Measurements from ENCODE around the gene NFIA. TPM values are rescaled to one million over a fixed set of nuclear protein-coding genes. Genes with fewer than 3 reads are reported as not detected.
A peak's percentile ranks its signal among the peaks of the same experiment; 100 is the strongest.

NFIA gene
- total RNA-seq, 1 experiment from 2014 or later: 65.4 TPM

- no peak overlapping the region for H3K4me3 ChIP-seq (ENCODE audit: low read depth, low read length, poor library complexity, severe bottlenecking)
Measured at GRCh38 chr1:61138921-61139774, 56.8 kb downstream of the NFIA start.

DNA sequence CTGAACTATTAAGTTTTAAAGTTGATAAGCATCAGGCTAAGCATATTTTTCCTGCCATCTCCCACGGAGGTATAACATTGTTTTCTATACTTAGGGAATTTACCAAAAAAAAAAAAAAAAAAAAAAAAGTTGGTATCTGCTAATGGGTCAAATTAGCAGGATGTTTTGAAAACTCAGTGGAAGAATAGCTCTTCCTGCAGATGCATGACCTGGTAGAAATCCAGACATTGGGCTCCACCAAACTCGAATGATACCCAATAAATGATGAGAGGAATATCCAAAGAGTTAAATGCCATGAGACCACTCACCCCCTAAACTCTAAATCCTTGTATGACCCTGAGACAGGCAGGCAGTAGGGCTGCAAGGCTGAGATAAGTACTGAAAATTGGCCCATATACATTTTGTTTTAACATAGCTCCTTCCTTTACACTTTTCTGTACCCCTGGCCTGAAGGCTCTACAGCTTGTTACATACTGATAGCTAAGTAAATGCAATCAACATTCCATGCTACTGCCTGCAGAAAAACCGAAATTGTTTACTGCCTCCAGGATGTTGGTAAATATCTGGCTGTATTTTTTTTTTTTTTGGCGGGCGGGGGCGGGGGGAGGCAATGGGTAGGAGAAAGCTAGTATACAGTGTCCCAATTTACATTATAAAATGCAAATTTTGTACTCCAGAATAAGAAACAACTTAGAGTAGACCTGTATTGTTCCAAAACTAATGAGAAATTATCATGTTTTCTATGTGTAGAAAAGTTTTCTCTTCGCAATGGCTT lies 57.6 kb downstream of the NFIA start:
- intact Hi-C loops (cut with micrococcal nuclease; ENCODE audit: unreplicated experiment): no loop called here
- Histone ChIP-seq H3K27ac (ENCODE audit: low read depth, low read length, poor library complexity, severe bottlenecking) (peak overlapping the region; percentile 72), H3K27me3 (replicated peaks; ENCODE audit: insufficient read depth, low read depth, low read length, poor library complexity) (no peaks in the 10 kb centered on the region), H3K4me1 (ENCODE audit: insufficient read depth, low read length, poor library complexity, severe bottlenecking) (peaks cover 79% of the 10 kb centered on the region), H3K4me3 (ENCODE audit: low read depth, low read length, poor library complexity, severe bottlenecking) (no peak overlapping the region), H3K9me3 (ENCODE audit: low read depth, low read length, poor library complexity, severe bottlenecking) (no peaks in the 10 kb centered on the region), H3K36me3 (ENCODE audit: insufficient read depth, low read length, poor library complexity, severe bottlenecking) (no peaks in the 10 kb centered on the region)
- CTCF ChIA-PET: interaction anchor here (0.6 kb wide), 1 partner anchor 666 kb away, joined by 10 read pairs; no protein-coding TSS in a partner anchor
- BruUV-seq (replicated peaks): no TSS peak
- TF ChIP-seq, protein P1, sequence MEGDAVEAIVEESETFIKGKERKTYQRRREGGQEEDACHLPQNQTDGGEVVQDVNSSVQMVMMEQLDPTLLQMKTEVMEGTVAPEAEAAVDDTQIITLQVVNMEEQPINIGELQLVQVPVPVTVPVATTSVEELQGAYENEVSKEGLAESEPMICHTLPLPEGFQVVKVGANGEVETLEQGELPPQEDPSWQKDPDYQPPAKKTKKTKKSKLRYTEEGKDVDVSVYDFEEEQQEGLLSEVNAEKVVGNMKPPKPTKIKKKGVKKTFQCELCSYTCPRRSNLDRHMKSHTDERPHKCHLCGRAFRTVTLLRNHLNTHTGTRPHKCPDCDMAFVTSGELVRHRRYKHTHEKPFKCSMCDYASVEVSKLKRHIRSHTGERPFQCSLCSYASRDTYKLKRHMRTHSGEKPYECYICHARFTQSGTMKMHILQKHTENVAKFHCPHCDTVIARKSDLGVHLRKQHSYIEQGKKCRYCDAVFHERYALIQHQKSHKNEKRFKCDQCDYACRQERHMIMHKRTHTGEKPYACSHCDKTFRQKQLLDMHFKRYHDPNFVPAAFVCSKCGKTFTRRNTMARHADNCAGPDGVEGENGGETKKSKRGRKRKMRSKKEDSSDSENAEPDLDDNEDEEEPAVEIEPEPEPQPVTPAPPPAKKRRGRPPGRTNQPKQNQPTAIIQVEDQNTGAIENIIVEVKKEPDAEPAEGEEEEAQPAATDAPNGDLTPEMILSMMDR (conservative IDR thresholded peaks at IDR 0.05; ENCODE audit: low read depth, low read length): no peak
- no peak for TF ChIP-seq EZH2 (IDR thresholded peaks at IDR 0.05; ENCODE audit: borderline replicate concordance, low read depth, low read length, poor library complexity, severe bottlenecking)
- POLR2A ChIA-PET (ENCODE audit: low non-redundant PET): interaction anchor here (0.6 to 1.0 kb wide), 3 partner anchors 21 to 1663 kb away, joined by 3 to 9 read pairs (median 6); no protein-coding TSS in a partner anchor
- no peak for DNase-seq (ENCODE audit: low spot score)

More at GRCh38 chr1:61138921-61139774, 56.8 kb downstream of the NFIA start:
- peak; percentile 96 for DNase-seq (ENCODE audit: low spot score)
- peak overlapping the region; percentile 72 for H3K27ac ChIP-seq (ENCODE audit: low read depth, low read length, poor library complexity, severe bottlenecking)
- intact Hi-C loops (cut with micrococcal nuclease; ENCODE audit: unreplicated experiment): no loop called here
- TF ChIP-seq, protein P1 (conservative IDR thresholded peaks at IDR 0.05; ENCODE audit: low read depth, low read length): no peak
- no peak for TF ChIP-seq EZH2 (IDR thresholded peaks at IDR 0.05; ENCODE audit: borderline replicate concordance, low read depth, low read length, poor library complexity, severe bottlenecking)
- no peaks in the 10 kb centered on the region for H3K27me3 ChIP-seq (replicated peaks; ENCODE audit: insufficient read depth, low read depth, low read length, poor library complexity)
- no peaks in the 10 kb centered on the region for H3K9me3 ChIP-seq (ENCODE audit: low read depth, low read length, poor library complexity, severe bottlenecking)
- no peaks in the 10 kb centered on the region for H3K36me3 ChIP-seq (ENCODE audit: insufficient read depth, low read length, poor library complexity, severe bottlenecking)
- H3K4me1 ChIP-seq (ENCODE audit: insufficient read depth, low read length, poor library complexity, severe bottlenecking): peaks cover 84% of the 10 kb centered on the region
- ChIA-PET POLR2A (ENCODE audit: low non-redundant PET) (interaction anchor here (0.6 to 1.0 kb wide), 2 partner anchors 20 to 102 kb away, joined by 3 read pairs; no protein-coding TSS in a partner anchor), CTCF (no interaction called here)
- BruUV-seq (replicated peaks): no TSS peak

DNA sequence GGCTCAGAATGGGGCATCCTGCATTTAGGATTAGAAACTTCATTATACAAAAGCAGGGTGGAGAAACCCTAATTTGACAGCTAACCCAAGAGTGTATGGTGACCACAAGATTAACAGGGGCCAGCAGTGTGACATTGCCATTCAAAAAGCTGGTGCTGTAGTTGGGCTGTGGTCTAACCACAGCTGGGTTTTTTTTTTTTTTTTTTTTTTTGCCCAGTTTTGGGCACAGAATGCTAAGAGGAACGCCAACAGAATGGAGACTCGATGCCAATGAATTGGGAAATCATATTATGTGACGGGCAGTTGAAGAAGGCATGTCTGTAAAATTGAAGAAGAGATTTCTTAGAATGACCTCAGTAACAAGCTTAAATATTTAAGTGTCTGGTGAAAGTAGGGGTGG lies 58.4 kb downstream of the NFIA start:
- no peak for DNase-seq (ENCODE audit: low spot score)
- no TSS peak for BruUV-seq (replicated peaks)
- intact Hi-C loops (cut with micrococcal nuclease; ENCODE audit: unreplicated experiment): no loop called here

More for the DNA sequence above, 58.4 kb downstream of the NFIA start:
- no peaks in the 10 kb centered on the region for H3K36me3 ChIP-seq (ENCODE audit: insufficient read depth, low read length, poor library complexity, severe bottlenecking)
- no peak overlapping the region for H3K4me3 ChIP-seq (ENCODE audit: low read depth, low read length, poor library complexity, severe bottlenecking)
- CTCF ChIA-PET: interaction anchor here (0.6 kb wide), 1 partner anchor 667 kb away, joined by 10 read pairs; no protein-coding TSS in a partner anchor
- H3K4me1 ChIP-seq (ENCODE audit: insufficient read depth, low read length, poor library complexity, severe bottlenecking): peaks cover 71% of the 10 kb centered on the region
- H3K9me3 ChIP-seq (ENCODE audit: low read depth, low read length, poor library complexity, severe bottlenecking): no peaks in the 10 kb centered on the region
- POLR2A ChIA-PET (ENCODE audit: low non-redundant PET): no interaction called here
- H3K27me3 ChIP-seq (replicated peaks; ENCODE audit: insufficient read depth, low read depth, low read length, poor library complexity): no peaks in the 10 kb centered on the region
- no peak for TF ChIP-seq EZH2 (IDR thresholded peaks at IDR 0.05; ENCODE audit: borderline replicate concordance, low read depth, low read length, poor library complexity, severe bottlenecking)
- TF ChIP-seq, protein P1 (conservative IDR thresholded peaks at IDR 0.05; ENCODE audit: low read depth, low read length): no peak
- H3K27ac ChIP-seq (ENCODE audit: low read depth, low read length, poor library complexity, severe bottlenecking): peak overlapping the region; percentile 59
